Measurements from ENCODE around the gene APEX2.

APEX2 gene

GRCh38 chrX:55057675-55058249 is 57.6 kb downstream of the APEX2 start:
- in situ Hi-C loops (cut with HindIII; ENCODE audit: low sequenced_read_pairs), result no loop called here
- peak; percentile 76 for TF ChIP-seq CTCF (IDR thresholded peaks at IDR 0.05; ENCODE audit: low read depth, low read length)
- peak; percentile 38 for DNase-seq (ENCODE audit: low read depth, low spot score)
- H3K4me3 ChIP-seq (ENCODE audit: low read depth, low read length), result no peak overlapping the region

All from astrocyte of the spinal cord (primary cell).